AG09309 (cell line): ENCODE results near the gene SLC41A3.

Experiments used
- DNase-seq: peaks from one replicate; pipeline ENCODE4 v3.0.0-alpha.2; 2010; ENCODE audit warnings: low read depth
- H3K4me3 ChIP-seq: 2 replicates; pipeline ENCODE4 v1.5.1; 2011; ENCODE audit warnings: mild to moderate bottlenecking, low read depth, low read length, moderate library complexity; ENCODE audit not compliant: control insufficient read depth
- TF ChIP-seq, protein P1 (sequence below): IDR thresholded peaks from 2 replicates; pipeline ENCODE4 v1.5.1; 2011; ENCODE audit warnings: mild to moderate bottlenecking, low read depth, low read length, inconsistent platforms; ENCODE audit not compliant: insufficient read depth, control insufficient read depth; ENCODE audit errors: missing control alignments

The SLC41A3 gene

DNA sequence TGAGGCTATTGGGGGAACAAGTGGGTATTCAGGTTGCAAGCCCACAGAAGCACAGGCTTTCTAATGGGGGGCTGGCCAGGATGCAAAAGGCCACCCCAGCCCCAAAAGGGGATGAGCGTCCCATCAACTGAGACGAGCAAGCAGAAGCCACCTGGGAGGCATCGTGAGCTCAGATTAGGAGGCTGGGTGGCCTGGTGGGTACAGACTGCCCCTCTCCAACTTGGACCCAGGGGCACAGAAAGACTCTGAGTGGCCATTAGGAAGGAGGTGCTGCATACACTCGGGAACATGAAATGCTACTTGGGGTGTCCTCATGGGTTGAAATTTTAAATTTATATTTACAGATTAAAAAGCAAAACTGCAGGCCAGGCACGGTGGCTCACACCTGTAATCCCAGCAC, 29.1 kb downstream of the SLC41A3 start:
- TF ChIP-seq, protein P1, sequence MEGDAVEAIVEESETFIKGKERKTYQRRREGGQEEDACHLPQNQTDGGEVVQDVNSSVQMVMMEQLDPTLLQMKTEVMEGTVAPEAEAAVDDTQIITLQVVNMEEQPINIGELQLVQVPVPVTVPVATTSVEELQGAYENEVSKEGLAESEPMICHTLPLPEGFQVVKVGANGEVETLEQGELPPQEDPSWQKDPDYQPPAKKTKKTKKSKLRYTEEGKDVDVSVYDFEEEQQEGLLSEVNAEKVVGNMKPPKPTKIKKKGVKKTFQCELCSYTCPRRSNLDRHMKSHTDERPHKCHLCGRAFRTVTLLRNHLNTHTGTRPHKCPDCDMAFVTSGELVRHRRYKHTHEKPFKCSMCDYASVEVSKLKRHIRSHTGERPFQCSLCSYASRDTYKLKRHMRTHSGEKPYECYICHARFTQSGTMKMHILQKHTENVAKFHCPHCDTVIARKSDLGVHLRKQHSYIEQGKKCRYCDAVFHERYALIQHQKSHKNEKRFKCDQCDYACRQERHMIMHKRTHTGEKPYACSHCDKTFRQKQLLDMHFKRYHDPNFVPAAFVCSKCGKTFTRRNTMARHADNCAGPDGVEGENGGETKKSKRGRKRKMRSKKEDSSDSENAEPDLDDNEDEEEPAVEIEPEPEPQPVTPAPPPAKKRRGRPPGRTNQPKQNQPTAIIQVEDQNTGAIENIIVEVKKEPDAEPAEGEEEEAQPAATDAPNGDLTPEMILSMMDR, result no peak
- H3K4me3 ChIP-seq, result no peak overlapping the region
- DNase-seq, result no peak

DNA sequence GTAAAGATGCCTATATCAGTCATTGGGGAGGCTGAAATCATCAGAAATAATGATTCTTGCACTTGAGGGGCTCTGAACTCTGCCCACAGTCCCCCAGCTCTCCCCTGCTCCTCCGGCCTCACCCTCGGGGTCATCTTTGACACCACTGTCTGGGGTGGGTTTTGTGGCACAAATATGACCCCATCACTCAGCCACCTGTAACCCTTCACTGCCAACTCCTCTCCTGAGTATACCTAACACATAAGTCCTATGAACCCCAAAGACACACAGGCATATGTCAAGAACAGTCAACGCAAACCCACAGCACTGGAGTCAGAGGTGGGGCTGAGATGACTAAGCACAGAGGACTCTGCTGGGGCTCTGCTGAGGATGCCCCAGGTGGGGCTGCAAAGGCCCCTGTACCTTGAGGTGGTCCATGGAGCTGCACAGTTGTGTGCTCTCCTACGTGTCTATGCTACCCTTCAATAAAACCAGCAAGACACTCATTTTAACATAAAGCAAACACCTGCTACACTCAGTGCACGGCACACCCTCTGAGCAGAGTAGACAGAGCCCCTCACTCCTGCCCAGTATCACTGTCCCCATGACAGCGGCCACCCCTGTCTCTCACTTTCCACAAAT, 29.9 kb downstream of the SLC41A3 start:
- no peak for DNase-seq
- no peak overlapping the region for H3K4me3 ChIP-seq
- TF ChIP-seq, protein P1, result no peak

DNA sequence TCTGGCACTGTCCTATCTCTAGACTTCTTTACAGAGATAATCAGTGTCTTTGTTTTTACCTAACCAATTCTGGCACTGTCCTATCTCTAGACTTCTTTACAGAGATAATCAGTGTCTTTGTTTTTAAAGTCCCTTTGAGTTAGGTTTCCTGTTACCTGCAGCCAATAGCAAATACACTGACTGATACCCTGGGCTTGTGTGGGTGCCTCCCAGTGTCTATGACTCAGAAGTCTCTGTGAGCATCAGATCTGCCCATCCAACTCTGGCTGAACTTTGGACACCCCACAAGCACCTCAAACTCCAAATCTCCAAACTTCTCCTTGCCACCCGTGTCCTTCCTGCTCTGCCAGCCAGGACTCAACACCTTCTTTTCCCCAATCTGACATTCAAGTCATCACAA, 30.4 kb downstream of the SLC41A3 start:
- no peak overlapping the region for H3K4me3 ChIP-seq
- TF ChIP-seq, protein P1, result no peak
- no peak for DNase-seq

DNA sequence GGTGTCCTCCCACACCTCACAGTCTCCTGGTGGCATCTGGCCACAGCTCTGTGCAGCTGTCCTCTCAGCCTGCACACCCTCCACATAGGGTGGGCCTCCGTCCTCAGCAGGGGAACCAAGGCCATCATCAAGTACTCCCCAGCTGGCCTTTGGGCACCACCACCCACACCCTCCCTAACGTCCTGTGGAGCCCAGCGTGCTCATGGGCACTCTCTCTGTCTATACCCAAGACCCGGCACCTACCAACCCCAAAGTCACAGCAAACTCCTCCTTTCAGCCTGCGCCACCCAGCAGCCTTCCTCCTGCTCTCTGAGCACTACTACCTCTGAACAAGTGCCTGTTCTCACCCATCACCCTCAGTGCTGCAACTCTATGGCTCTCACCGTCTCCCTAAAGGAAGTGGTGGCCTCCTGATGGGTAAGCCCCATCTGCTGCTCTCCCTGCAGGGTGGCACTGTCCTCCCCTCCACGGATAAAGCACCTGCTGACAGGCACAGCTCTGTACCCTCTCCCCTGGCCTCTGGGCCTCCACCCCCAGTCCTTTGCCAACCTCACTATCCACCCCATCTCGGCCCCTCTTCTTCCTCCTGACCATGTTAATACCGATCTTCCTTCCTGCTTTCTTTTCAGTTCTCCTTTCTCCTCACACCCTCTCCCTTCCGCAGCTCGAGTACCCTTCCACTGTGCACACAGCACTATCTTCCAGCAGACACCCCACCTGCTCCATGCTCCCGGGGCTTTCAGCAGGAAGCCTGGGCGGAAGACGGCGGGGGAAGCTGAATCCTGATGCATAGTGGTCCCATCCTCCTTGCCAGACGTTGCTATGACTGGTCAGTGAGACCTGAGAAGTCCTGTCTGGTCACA, 31.5 kb downstream of the SLC41A3 start:
- no peak for DNase-seq
- H3K4me3 ChIP-seq, result no peak overlapping the region
- TF ChIP-seq, protein P1, result no peak

DNA sequence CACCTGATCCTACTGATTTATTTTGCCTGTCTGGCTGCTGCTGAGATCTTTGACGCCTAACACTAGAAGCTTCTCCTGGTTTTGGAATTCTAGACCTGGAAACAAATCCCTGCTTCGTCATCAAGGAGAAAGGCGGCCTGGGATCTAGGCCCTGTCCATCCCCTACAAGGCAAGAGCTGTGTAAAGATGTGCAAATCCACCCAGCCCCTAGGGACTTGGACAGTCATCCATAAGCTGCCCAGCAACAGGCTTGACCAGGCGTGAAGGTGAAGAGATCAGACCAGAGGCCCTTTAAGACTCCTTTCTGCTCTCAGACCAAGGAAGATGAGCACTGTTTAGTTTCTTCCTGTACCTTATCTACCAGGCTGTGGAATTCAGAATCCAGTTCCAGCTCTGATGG, 32.2 kb downstream of the SLC41A3 start:
- no peak overlapping the region for H3K4me3 ChIP-seq
- DNase-seq, result no peak
- TF ChIP-seq, protein P1, result no peak

DNA sequence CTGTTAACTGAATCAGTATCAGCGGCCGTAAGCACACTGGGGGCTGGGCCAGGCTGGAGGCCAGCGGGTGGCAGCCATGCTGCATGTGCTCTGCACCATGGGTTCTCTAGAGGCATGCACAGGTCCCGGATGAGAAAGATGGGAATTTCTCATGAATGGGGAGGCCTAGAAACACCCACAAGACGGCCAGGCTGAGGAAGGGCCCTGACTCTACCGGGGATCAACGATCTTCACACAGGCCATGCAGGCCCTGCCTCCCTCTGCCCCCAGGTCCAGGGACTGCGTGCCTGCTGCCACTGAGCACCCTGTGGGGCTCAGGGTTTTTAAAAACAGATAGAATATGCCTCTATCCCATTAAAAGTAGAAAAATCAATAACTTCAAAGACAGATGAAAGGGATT, 32.7 kb downstream of the SLC41A3 start:
- TF ChIP-seq, protein P1, result no peak
- DNase-seq, result no peak
- H3K4me3 ChIP-seq, result no peak overlapping the region
